Measurements from ENCODE around the gene OR10A4. TPM values are rescaled to one million over a fixed set of nuclear protein-coding genes. Genes with fewer than 3 reads are reported as not detected.

The OR10A4 gene
- total RNA-seq, 1 experiment from 2014 or later = not detected

- POLR2A ChIA-PET (ENCODE audit: low non-redundant PET) = no interaction called here
- TF ChIP-seq CTCF (conservative IDR thresholded peaks at IDR 0.05; ENCODE audit: low read depth, low read length) (no peak), EZH2 (IDR thresholded peaks at IDR 0.05; ENCODE audit: borderline replicate concordance, low read depth, low read length, poor library complexity, severe bottlenecking) (no peak)
- CTCF ChIA-PET = no interaction called here
- Histone ChIP-seq H3K4me1 (ENCODE audit: insufficient read depth, low read length, poor library complexity, severe bottlenecking) (no peaks in the 10 kb centered on the region), H3K27ac (ENCODE audit: low read depth, low read length, poor library complexity, severe bottlenecking) (no peak overlapping the region), H3K36me3 (ENCODE audit: insufficient read depth, low read length, poor library complexity, severe bottlenecking) (no peaks in the 10 kb centered on the region), H3K9me3 (ENCODE audit: low read depth, low read length, poor library complexity, severe bottlenecking) (no peaks in the 10 kb centered on the region), H3K27me3 (replicated peaks; ENCODE audit: insufficient read depth, low read depth, low read length, poor library complexity) (no peaks in the 10 kb centered on the region), H3K4me3 (ENCODE audit: low read depth, low read length, poor library complexity, severe bottlenecking) (no peak overlapping the region)
- intact Hi-C loops (cut with micrococcal nuclease; ENCODE audit: unreplicated experiment) = no loop called here
- BruUV-seq (replicated peaks) = no TSS peak
- DNase-seq (ENCODE audit: low spot score) = no peak
These were observed 42.4 kb upstream of the OR10A4 start for GRCh38 chr11:6834021-6834420.

- POLR2A ChIA-PET (ENCODE audit: low non-redundant PET) = no interaction called here
- CTCF ChIA-PET = no interaction called here
- no peak overlapping the region for H3K27ac ChIP-seq (ENCODE audit: low read depth, low read length, poor library complexity, severe bottlenecking)
- H3K27me3 ChIP-seq (replicated peaks; ENCODE audit: insufficient read depth, low read depth, low read length, poor library complexity) = no peaks in the 10 kb centered on the region
- H3K36me3 ChIP-seq (ENCODE audit: insufficient read depth, low read length, poor library complexity, severe bottlenecking) = no peaks in the 10 kb centered on the region
- no TSS peak for BruUV-seq (replicated peaks)
- TF ChIP-seq EZH2 (IDR thresholded peaks at IDR 0.05; ENCODE audit: borderline replicate concordance, low read depth, low read length, poor library complexity, severe bottlenecking) = no peak
- no peak for TF ChIP-seq CTCF (conservative IDR thresholded peaks at IDR 0.05; ENCODE audit: low read depth, low read length)
- H3K4me3 ChIP-seq (ENCODE audit: low read depth, low read length, poor library complexity, severe bottlenecking) = no peak overlapping the region
- no peaks in the 10 kb centered on the region for H3K9me3 ChIP-seq (ENCODE audit: low read depth, low read length, poor library complexity, severe bottlenecking)
- H3K4me1 ChIP-seq (ENCODE audit: insufficient read depth, low read length, poor library complexity, severe bottlenecking) = no peaks in the 10 kb centered on the region
- intact Hi-C loops (cut with micrococcal nuclease; ENCODE audit: unreplicated experiment) = no loop called here
- DNase-seq (ENCODE audit: low spot score) = no peak
These were observed 34.7 kb upstream of the OR10A4 start for GRCh38 chr11:6841694-6842093.

- BruUV-seq (replicated peaks) = no TSS peak
These were observed 32.8 kb upstream of the OR10A4 start for GRCh38 chr11:6843670-6844069.

More at GRCh38 chr11:6843670-6844069, 32.8 kb upstream of the OR10A4 start:
- ChIA-PET POLR2A (ENCODE audit: low non-redundant PET) (no interaction called here), CTCF (no interaction called here)
- no peaks in the 10 kb centered on the region for H3K9me3 ChIP-seq (ENCODE audit: low read depth, low read length, poor library complexity, severe bottlenecking)
- intact Hi-C loops (cut with micrococcal nuclease; ENCODE audit: unreplicated experiment) = no loop called here
- no peak overlapping the region for H3K4me3 ChIP-seq (ENCODE audit: low read depth, low read length, poor library complexity, severe bottlenecking)
- DNase-seq (ENCODE audit: low spot score) = no peak
- TF ChIP-seq CTCF (conservative IDR thresholded peaks at IDR 0.05; ENCODE audit: low read depth, low read length) (no peak), EZH2 (IDR thresholded peaks at IDR 0.05; ENCODE audit: borderline replicate concordance, low read depth, low read length, poor library complexity, severe bottlenecking) (no peak)
- no peaks in the 10 kb centered on the region for H3K27me3 ChIP-seq (replicated peaks; ENCODE audit: insufficient read depth, low read depth, low read length, poor library complexity)
- H3K36me3 ChIP-seq (ENCODE audit: insufficient read depth, low read length, poor library complexity, severe bottlenecking) = no peaks in the 10 kb centered on the region
- H3K4me1 ChIP-seq (ENCODE audit: insufficient read depth, low read length, poor library complexity, severe bottlenecking) = no peaks in the 10 kb centered on the region
- no peak overlapping the region for H3K27ac ChIP-seq (ENCODE audit: low read depth, low read length, poor library complexity, severe bottlenecking)

Data from A673 (cell line).